ENCODE data around the gene LRRC8B.

The LRRC8B gene

DNA sequence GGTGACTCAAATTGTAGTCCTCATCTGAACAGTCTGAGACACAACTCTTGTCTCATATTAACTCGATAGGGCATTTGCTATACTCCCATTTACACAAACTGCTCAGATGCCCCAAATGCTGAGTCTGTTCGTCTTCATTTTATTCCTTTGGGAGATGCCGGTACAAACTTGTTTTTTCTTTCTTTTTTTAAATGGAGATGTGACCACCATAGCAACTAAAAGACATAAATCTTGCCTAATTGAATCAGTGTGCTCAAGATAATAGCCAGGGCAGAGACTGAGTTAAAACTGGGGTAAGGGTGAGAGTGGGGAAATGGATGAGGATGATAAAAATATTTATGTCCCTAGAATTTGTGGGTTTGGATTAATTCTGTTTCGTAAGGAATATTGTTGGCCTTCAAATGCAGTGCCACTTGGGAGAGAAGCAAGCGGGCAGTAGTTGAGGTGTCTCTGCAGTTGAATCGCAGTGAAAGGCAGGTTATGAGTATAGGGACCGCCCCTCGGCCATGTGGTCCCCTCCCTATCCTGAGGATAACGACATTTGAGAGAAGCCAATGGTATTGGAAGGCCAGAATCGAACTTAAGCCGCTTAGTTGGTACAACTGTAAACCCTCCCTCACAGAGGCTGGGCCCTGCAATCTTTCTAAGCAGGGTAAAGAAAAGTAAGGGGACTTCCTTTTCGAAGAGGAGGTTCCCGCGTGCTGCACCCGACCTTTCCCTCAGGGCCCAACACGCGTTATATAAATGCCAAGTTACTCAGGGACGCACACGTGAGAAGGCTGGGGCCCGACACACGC, 859 bp upstream of the LRRC8B start:
- ChIA-PET POLR2A (ENCODE audit: low non-redundant PET) (no interaction called here), CTCF (no interaction called here)
- DNase-seq (ENCODE audit: low spot score), result peak; percentile 24
- TF ChIP-seq, protein P1, sequence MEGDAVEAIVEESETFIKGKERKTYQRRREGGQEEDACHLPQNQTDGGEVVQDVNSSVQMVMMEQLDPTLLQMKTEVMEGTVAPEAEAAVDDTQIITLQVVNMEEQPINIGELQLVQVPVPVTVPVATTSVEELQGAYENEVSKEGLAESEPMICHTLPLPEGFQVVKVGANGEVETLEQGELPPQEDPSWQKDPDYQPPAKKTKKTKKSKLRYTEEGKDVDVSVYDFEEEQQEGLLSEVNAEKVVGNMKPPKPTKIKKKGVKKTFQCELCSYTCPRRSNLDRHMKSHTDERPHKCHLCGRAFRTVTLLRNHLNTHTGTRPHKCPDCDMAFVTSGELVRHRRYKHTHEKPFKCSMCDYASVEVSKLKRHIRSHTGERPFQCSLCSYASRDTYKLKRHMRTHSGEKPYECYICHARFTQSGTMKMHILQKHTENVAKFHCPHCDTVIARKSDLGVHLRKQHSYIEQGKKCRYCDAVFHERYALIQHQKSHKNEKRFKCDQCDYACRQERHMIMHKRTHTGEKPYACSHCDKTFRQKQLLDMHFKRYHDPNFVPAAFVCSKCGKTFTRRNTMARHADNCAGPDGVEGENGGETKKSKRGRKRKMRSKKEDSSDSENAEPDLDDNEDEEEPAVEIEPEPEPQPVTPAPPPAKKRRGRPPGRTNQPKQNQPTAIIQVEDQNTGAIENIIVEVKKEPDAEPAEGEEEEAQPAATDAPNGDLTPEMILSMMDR (conservative IDR thresholded peaks at IDR 0.05; ENCODE audit: low read depth), result no peak
- H3K27ac ChIP-seq, result peak overlapping the region; percentile 57

DNA sequence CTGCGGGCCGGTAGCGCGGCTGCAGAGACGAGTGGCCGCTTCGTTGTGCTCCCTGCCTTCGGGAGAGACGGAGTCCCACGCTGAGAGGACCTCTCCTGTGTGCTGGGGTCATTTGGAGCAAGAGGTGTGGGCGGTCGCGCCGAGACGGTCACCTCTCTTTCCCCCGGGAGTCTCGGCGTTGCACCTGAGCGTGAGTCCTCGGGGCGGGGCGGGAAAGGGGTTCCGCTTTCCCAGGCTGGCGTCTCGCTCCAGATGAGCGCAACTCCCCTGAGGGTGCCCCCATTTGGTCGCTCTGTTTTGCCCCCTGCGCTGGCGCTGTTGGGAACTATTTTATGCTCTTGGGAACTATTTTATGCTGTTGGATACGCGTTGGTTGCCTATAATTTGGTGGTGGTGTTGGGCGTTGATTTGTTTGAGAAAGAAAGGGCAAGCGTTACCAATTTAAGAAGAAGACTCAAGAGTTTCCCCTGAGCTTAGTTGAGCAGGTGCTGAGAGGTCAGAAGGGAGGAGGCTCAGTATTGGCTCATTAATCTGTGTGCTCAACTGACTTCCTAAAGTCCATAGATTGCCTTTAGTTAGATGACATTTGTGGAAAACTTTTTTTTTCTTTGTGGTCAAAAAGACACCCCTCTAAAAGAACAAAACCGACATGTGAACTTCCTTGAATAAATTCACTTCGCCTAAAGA, 683 bp downstream of the LRRC8B start:
- CTCF ChIA-PET, result no interaction called here

DNA sequence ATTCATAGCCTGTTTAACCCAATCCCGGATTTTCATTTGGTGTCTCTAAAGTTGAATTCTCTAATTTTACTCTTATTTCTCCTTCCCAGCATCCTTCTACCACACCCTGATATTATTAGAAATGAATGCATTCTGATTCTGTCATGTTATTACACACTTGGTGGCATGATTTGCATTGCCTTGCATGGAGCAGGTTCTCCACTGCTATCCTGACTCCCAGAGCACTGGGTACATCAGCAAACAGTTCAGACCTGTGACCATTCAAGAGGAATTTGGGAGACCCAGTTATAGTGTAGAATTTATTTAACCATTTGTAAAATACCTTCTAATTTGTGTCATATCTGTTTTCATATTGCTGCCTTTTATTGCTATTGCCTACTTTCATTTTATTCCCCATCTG, 2.6 kb downstream of the LRRC8B start:
- POLR2A ChIA-PET (ENCODE audit: low non-redundant PET), result no interaction called here
- CTCF ChIA-PET, result no interaction called here
- no peak overlapping the region for H3K27ac ChIP-seq
- TF ChIP-seq, protein P1 (conservative IDR thresholded peaks at IDR 0.05; ENCODE audit: low read depth), result no peak
- no peak for DNase-seq (ENCODE audit: low spot score)

More for the DNA sequence above, 683 bp downstream of the LRRC8B start:
- POLR2A ChIA-PET (ENCODE audit: low non-redundant PET), result no interaction called here
- H3K27ac ChIP-seq, result peak overlapping the region; percentile 57
- TF ChIP-seq, protein P1 (conservative IDR thresholded peaks at IDR 0.05; ENCODE audit: low read depth), result no peak
- DNase-seq (ENCODE audit: low spot score), result no peak

DNA sequence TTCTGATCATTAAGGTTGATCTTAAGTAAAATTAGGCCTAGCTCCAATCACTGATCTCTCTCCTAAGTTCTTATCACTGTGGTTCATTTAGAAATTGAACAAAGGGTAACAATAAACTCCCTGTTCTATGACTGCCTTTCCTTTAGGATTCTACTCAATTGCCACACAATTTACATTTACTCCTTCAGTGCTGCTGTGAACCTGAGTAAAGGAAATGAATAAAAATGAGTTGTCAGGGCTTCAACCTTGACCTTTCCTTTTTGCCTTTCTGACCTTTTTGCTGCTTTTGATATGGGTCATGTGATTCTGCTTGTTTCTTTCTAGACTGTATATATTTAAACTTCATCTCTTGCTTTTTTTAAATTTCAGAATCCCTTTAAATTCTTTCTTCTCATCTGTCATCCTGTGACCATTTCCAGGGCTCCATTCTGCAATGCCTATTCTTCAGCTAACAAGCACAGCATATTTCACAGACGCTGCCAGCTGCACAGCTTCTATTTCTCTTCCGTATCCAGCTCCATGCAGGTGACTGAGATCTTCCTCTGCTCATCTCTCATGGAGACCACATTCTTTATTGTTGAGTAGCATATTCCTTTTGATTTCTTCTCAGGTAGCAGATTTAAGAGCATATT, 3.2 kb downstream of the LRRC8B start:
- ChIA-PET CTCF (no interaction called here), POLR2A (ENCODE audit: low non-redundant PET) (no interaction called here)
- TF ChIP-seq, protein P1 (conservative IDR thresholded peaks at IDR 0.05; ENCODE audit: low read depth), result no peak
- DNase-seq (ENCODE audit: low spot score), result no peak
- no peak overlapping the region for H3K27ac ChIP-seq

DNA sequence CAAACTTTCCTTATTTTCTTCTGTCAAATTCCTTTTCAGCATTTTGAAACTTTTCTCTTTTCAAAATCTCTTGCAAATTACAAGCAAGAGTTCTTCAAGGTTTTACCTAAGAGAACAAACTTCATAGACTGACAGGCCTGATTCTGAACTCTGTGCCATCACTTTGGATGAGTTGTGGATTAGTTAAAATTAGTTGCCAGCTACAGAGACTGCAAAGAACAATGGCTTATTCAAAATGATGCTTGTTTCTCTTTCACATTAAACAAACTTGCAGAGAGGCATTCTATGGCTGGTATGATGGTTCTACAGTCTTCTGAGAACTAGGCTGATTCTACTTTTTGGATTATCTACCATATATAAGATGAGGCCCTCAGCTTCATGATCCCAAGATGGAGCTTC, 3.8 kb downstream of the LRRC8B start:
- no peak overlapping the region for H3K27ac ChIP-seq
- DNase-seq (ENCODE audit: low spot score), result no peak
- CTCF ChIA-PET, result no interaction called here
- POLR2A ChIA-PET (ENCODE audit: low non-redundant PET), result no interaction called here
- TF ChIP-seq, protein P1 (conservative IDR thresholded peaks at IDR 0.05; ENCODE audit: low read depth), result no peak

DNA sequence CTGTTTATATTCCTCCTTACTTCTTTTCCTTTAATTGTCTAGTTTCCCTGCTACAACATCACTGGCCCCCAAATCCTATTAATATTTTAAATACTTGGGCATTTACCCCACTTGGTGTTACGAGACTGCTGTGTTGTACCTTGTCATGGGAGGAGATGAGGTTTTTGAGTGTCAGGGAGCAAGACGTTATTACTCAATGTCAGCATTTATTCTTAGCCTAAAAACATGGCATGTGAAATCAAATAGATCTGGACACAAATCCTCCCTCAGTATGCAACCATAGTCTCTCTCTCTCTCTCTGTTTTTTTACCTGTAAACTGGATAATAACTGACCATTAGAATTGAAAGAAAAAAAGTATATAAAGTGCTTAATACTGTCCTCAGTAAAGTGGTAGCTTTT, 4.6 kb downstream of the LRRC8B start:
- ChIA-PET CTCF (interaction anchor here (0.7 kb wide), 1 partner anchor 108 kb away, joined by 5 read pairs; no protein-coding TSS in a partner anchor), POLR2A (ENCODE audit: low non-redundant PET) (no interaction called here)
- H3K27ac ChIP-seq, result no peak overlapping the region
- TF ChIP-seq, protein P1 (conservative IDR thresholded peaks at IDR 0.05; ENCODE audit: low read depth), result no peak
- DNase-seq (ENCODE audit: low spot score), result no peak

Data from RWPE1 (cell line).